ENCODE results near the gene ZNF594.
"Not testable (repeated sequence)": the region's sequence is repeated elsewhere in the genome, so short reads cannot be mapped to it uniquely, and the experiment has no call there.

ZNF594 gene

DNA sequence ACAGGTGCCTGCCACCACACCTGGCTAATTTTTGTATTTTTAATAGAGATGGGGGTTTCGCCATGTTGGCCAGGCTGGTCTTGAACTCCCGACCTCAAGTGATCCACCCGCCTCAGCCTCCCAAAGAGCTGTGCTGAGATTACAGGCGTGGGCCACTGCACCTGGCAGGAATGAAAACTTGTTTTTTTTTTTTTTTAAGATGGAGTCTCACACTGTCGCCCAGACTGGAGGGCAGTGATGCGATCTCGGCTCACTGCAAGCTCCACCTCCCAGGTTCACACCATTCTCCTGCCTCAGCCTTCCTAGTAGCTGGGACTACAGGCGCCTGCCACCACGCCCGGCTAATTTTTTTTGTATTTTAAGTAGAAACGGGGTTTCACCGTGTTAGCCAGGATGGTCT, 30.2 kb upstream of the ZNF594 start:
- H3K27me3 ChIP-seq (ENCODE audit: control insufficient read depth, insufficient read depth, low read length); H3K4me3 ChIP-seq (ENCODE audit: low read depth, low read length); H3K4me1 ChIP-seq (ENCODE audit: control insufficient read depth, insufficient read depth, low read length); H3K9ac ChIP-seq (ENCODE audit: low read length); H3K27ac ChIP-seq (ENCODE audit: low read depth, low read length); H3K9me3 ChIP-seq (ENCODE audit: control insufficient read depth, insufficient read depth, low read depth, low read length); H3K36me3 ChIP-seq (ENCODE audit: control insufficient read depth, insufficient read depth, low read length): not testable (repeated sequence)

DNA sequence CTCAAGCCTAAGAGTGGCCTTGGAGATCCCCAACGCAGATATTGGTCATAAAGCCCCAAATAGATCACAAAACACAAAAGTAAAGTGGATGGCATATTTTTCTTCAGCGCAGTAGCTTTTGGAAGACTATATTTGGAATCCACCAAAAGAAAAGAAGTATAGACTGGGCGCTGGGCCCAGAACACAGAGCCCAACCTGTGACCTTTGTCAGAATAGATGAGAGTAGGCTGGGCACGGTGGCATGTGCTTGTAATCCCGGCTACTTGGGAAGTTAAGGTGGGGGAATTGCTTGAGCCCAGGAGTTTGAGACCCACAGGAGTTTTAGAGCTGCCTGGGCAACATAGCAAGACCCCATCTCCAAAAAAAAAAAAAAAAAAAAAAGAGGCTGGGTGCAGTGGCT, 28.4 kb upstream of the ZNF594 start:
- Histone ChIP-seq H3K9me3 (ENCODE audit: control insufficient read depth, insufficient read depth, low read depth, low read length) (no peaks in the 10 kb centered on the region), H3K27me3 (ENCODE audit: control insufficient read depth, insufficient read depth, low read length) (no peaks in the 10 kb centered on the region), H3K4me3 (ENCODE audit: low read depth, low read length) (no peak overlapping the region), H3K36me3 (ENCODE audit: control insufficient read depth, insufficient read depth, low read length) (no peaks in the 10 kb centered on the region), H3K4me1 (ENCODE audit: control insufficient read depth, insufficient read depth, low read length) (no peaks in the 10 kb centered on the region; the same call in 1 of the 2 replicates), H3K27ac (ENCODE audit: low read depth, low read length) (no peak overlapping the region), H3K9ac (ENCODE audit: low read length) (no peak overlapping the region)

DNA sequence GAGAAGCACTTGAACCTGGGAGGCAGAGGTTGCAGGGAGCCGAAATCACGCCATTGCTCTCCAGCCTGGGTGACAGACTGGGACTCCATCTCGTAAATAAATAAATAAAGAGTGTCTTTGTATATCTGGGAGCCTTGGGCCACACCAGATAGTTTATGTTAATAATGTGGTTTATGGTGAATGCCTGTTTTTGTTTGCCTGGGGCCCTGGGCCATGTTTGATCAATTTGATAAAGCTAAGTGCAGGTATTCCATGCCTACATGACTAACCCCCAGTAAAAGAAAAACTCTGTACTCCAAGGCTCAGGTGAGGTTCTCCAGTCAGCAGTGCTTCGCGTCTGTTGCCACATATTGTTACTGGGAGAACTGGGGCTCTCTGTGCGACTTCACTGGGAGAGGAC, 27.9 kb upstream of the ZNF594 start:
- Histone ChIP-seq H3K27ac (ENCODE audit: low read depth, low read length) (no peak overlapping the region), H3K36me3 (ENCODE audit: control insufficient read depth, insufficient read depth, low read length) (no peaks in the 10 kb centered on the region), H3K27me3 (ENCODE audit: control insufficient read depth, insufficient read depth, low read length) (no peaks in the 10 kb centered on the region), H3K9ac (ENCODE audit: low read length) (no peak overlapping the region), H3K4me3 (ENCODE audit: low read depth, low read length) (no peak overlapping the region), H3K9me3 (ENCODE audit: control insufficient read depth, insufficient read depth, low read depth, low read length) (no peaks in the 10 kb centered on the region), H3K4me1 (ENCODE audit: control insufficient read depth, insufficient read depth, low read length) (no peaks in the 10 kb centered on the region; the same call in 1 of the 2 replicates)

DNA sequence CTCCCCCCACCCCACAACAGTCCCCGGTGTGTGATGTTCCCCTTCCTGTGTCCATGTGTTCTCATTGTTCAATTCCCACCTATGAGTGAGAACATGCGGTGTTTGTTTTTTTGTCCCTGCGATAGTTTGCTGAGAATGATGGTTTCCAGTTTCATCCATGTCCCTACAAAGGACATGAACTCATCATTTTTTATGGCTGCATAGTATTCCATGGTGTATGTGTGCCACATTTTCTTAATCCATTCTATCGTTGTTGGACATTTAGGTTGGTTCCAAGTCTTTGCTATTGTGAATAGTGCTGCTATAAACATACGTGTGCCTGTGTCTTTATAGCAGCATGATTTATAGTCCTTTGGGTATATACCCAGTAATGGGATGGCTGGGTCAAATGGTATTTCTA, 25.9 kb upstream of the ZNF594 start:
- H3K36me3 ChIP-seq (ENCODE audit: control insufficient read depth, insufficient read depth, low read length); H3K27me3 ChIP-seq (ENCODE audit: control insufficient read depth, insufficient read depth, low read length); H3K9ac ChIP-seq (ENCODE audit: low read length): not testable (repeated sequence)

DNA sequence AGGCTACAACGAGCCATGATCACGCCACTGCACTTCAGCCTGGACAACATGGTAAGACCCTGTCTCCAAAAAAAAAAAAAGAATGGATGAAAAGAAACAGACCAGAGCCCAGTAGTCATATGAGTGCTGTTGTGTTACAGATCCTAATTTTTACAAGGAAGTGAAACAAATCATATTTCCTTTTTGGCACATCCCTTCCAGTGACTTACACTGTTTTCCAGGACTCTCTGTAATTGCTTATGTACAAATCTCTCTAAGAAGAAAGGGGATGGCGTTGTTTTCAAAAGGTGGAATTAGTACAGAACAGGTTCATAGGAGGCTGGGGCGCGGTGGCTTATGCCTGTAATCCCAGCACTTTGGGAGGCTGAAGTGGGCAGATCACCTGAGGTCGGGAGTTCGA, 19.8 kb upstream of the ZNF594 start:
- no peaks in the 10 kb centered on the region for H3K27me3 ChIP-seq (ENCODE audit: control insufficient read depth, insufficient read depth, low read length)
- H3K4me3 ChIP-seq (ENCODE audit: low read depth, low read length): no peak overlapping the region
- no peaks in the 10 kb centered on the region for H3K4me1 ChIP-seq (ENCODE audit: control insufficient read depth, insufficient read depth, low read length)
- no peak overlapping the region for H3K9ac ChIP-seq (ENCODE audit: low read length)
- no peaks in the 10 kb centered on the region for H3K9me3 ChIP-seq (ENCODE audit: control insufficient read depth, insufficient read depth, low read depth, low read length)
- no peak overlapping the region for H3K27ac ChIP-seq (ENCODE audit: low read depth, low read length)
- no peaks in the 10 kb centered on the region for H3K36me3 ChIP-seq (ENCODE audit: control insufficient read depth, insufficient read depth, low read length)

More for the DNA sequence above, 25.9 kb upstream of the ZNF594 start:
- H3K27ac ChIP-seq (ENCODE audit: low read depth, low read length); H3K4me1 ChIP-seq (ENCODE audit: control insufficient read depth, insufficient read depth, low read length); H3K4me3 ChIP-seq (ENCODE audit: low read depth, low read length); H3K9me3 ChIP-seq (ENCODE audit: control insufficient read depth, insufficient read depth, low read depth, low read length): not testable (repeated sequence)

DNA sequence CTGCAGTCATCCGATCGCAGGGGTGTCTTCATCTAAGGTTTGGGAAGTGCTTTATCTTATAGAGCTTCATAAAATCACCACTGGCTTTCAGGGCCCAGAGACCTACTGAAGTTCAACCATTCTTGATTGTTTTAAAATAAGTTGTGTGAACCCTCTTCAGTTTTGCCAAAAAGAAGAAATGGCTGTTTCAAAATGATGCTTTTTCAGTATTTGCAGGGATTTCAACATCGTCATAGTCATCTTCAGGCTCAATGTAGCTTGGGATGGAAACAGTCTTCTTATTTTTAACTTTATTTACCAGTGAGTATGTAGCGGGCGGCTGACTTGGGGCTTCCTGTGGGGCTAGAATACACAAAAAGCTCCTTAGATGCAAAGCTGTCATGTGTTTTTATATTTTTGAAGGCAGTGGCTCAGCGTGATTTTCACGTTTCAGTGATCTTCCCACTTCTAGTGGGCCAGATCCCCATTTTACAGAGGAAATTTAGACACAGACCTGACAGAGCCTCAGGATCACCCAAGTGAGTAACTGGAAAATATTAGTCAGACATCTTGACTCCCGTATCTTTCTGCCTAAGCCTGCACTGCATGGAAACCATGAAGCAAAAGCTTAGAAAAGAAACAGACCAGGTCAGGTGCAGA, 19.1 kb upstream of the ZNF594 start:
- Histone ChIP-seq H3K9me3 (ENCODE audit: control insufficient read depth, insufficient read depth, low read depth, low read length) (no peaks in the 10 kb centered on the region), H3K4me3 (ENCODE audit: low read depth, low read length) (no peak overlapping the region), H3K4me1 (ENCODE audit: control insufficient read depth, insufficient read depth, low read length) (no peaks in the 10 kb centered on the region), H3K27ac (ENCODE audit: low read depth, low read length) (no peak overlapping the region), H3K9ac (ENCODE audit: low read length) (no peak overlapping the region), H3K27me3 (ENCODE audit: control insufficient read depth, insufficient read depth, low read length) (no peaks in the 10 kb centered on the region), H3K36me3 (ENCODE audit: control insufficient read depth, insufficient read depth, low read length) (no peaks in the 10 kb centered on the region)

DNA sequence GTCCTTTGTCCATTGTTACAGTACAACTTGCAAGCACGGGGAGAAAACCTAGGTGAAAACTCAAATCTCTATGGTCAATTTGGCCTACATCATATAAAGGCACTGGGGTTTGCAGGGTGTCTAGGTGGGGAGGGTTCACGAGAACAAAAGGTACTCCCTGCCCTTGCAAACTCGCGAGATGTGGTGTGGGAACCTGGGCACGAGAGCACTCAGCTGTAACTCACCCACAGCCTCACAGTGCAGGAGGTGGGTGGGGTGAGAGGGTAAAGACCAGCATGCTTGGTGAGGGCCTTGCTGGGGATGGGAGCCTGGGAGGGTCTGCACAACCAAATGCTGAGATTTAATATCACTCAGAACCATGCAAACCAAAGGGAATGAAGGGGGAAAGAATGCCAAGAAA, 18.4 kb upstream of the ZNF594 start:
- no peaks in the 10 kb centered on the region for H3K9me3 ChIP-seq (ENCODE audit: control insufficient read depth, insufficient read depth, low read depth, low read length)
- no peaks in the 10 kb centered on the region for H3K4me1 ChIP-seq (ENCODE audit: control insufficient read depth, insufficient read depth, low read length)
- no peaks in the 10 kb centered on the region for H3K36me3 ChIP-seq (ENCODE audit: control insufficient read depth, insufficient read depth, low read length)
- H3K27ac ChIP-seq (ENCODE audit: low read depth, low read length): no peak overlapping the region
- H3K9ac ChIP-seq (ENCODE audit: low read length): no peak overlapping the region
- no peaks in the 10 kb centered on the region for H3K27me3 ChIP-seq (ENCODE audit: control insufficient read depth, insufficient read depth, low read length)
- no peak overlapping the region for H3K4me3 ChIP-seq (ENCODE audit: low read depth, low read length)

DNA sequence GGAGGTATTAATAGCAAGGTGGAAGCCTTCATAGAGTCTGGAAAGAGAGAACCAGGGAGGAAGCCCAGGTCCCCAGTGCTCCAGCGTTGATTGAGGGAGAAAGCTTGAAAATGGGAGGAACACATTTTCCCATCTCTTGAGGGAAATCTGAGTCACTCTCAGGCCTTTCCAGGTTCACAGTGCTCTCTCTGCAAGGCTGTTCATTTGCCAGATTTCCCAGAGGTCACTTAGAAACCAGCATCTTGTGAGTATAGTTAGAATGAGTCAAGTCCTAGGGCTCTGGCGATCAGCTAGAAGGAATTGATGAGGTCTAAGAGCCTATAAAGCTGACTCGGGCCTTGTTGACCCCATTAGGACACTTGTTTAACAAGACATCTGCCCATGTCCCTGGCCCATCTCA, 17.7 kb upstream of the ZNF594 start:
- no peak overlapping the region for H3K9ac ChIP-seq (ENCODE audit: low read length)
- no peak overlapping the region for H3K27ac ChIP-seq (ENCODE audit: low read depth, low read length)
- H3K36me3 ChIP-seq (ENCODE audit: control insufficient read depth, insufficient read depth, low read length): no peaks in the 10 kb centered on the region
- H3K27me3 ChIP-seq (ENCODE audit: control insufficient read depth, insufficient read depth, low read length): no peaks in the 10 kb centered on the region
- H3K4me1 ChIP-seq (ENCODE audit: control insufficient read depth, insufficient read depth, low read length): no peaks in the 10 kb centered on the region
- no peaks in the 10 kb centered on the region for H3K9me3 ChIP-seq (ENCODE audit: control insufficient read depth, insufficient read depth, low read depth, low read length)
- H3K4me3 ChIP-seq (ENCODE audit: low read depth, low read length): no peak overlapping the region

DNA sequence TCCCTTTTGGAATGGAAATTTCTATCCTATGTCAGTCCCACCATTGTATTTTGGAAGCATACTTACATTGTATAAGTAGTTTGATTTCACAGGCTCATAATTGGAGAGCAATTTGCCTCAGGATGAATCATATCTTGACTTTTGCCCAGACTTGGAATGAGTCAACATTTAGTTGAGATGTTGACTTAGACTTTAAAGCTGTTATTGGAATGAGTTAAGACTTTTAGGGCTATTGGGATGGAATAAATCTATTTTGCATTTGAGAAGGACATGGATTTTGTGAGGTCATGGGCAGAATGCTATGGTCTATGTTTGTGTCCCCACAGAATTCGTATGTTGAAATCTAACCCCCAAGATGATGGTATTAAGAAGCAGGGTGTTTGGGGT, 12.2 kb upstream of the ZNF594 start:
- no peaks in the 10 kb centered on the region for H3K27me3 ChIP-seq (ENCODE audit: control insufficient read depth, insufficient read depth, low read length)
- no peak overlapping the region for H3K4me3 ChIP-seq (ENCODE audit: low read depth, low read length)
- no peak overlapping the region for H3K9ac ChIP-seq (ENCODE audit: low read length)
- no peaks in the 10 kb centered on the region for H3K4me1 ChIP-seq (ENCODE audit: control insufficient read depth, insufficient read depth, low read length)
- no peaks in the 10 kb centered on the region for H3K9me3 ChIP-seq (ENCODE audit: control insufficient read depth, insufficient read depth, low read depth, low read length)
- H3K27ac ChIP-seq (ENCODE audit: low read depth, low read length): no peak overlapping the region
- no peaks in the 10 kb centered on the region for H3K36me3 ChIP-seq (ENCODE audit: control insufficient read depth, insufficient read depth, low read length)

DNA sequence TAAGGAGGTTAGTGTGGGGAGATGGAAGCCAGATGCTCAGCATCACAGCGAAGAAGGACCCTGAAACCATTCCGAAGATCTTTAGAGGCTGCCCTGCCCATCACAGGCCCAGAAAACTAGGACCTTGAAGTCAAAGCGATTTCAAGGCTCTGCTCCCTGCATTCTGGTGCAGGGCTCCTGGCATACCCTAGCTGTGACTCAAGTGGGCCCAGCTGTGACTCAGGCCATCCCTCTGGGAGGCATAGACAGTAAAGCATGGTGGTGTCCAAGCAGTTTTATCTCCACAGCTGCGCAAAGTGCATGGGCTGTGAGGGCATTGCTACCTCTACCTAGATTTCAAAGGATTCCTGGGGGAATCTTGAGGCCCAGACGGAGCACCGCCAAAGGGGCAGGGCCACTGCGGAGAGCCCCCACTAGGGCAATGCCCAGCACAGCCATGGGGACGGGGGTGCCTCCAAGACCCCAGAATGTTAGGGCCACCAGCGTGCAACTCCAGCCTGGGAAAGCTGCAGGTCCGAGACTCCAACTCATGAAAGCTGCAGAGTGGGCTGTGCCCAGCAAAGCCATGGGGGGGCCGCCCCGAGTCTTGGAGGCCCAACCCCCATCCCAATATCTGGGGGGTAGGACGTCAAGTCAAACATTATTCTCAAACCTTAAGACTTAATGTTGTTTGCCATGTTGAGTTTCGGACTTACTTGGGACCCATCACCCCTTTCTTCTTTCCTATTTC, 11.7 kb upstream of the ZNF594 start:
- no peak overlapping the region for H3K4me3 ChIP-seq (ENCODE audit: low read depth, low read length)
- H3K27me3 ChIP-seq (ENCODE audit: control insufficient read depth, insufficient read depth, low read length): no peaks in the 10 kb centered on the region
- H3K36me3 ChIP-seq (ENCODE audit: control insufficient read depth, insufficient read depth, low read length): no peaks in the 10 kb centered on the region
- H3K9ac ChIP-seq (ENCODE audit: low read length): no peak overlapping the region
- H3K27ac ChIP-seq (ENCODE audit: low read depth, low read length): no peak overlapping the region
- no peaks in the 10 kb centered on the region for H3K9me3 ChIP-seq (ENCODE audit: control insufficient read depth, insufficient read depth, low read depth, low read length)
- no peaks in the 10 kb centered on the region for H3K4me1 ChIP-seq (ENCODE audit: control insufficient read depth, insufficient read depth, low read length)

DNA sequence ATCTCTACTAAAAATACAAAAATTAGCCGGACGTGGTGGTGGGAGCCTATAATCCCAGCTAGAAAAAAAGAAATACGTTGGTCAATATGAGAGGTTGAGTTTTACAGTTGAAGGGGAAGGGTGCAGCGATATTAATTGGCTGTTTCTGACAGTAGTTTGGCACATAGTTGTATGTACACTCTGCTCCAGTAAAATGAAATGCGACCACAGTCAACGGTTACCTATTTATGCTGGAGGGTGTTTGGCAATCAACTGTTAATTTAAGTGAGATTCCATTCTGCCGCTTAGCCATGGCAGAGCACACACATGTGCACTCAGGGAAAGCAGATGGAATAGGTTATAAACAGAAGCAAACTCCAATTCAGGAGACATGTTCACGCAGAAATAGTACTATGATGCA, 9.3 kb upstream of the ZNF594 start:
- Histone ChIP-seq H3K27me3 (ENCODE audit: control insufficient read depth, insufficient read depth, low read length) (no peaks in the 10 kb centered on the region), H3K4me1 (ENCODE audit: control insufficient read depth, insufficient read depth, low read length) (no peaks in the 10 kb centered on the region), H3K9me3 (ENCODE audit: control insufficient read depth, insufficient read depth, low read depth, low read length) (no peaks in the 10 kb centered on the region), H3K9ac (ENCODE audit: low read length) (no peak overlapping the region), H3K36me3 (ENCODE audit: control insufficient read depth, insufficient read depth, low read length) (no peaks in the 10 kb centered on the region), H3K27ac (ENCODE audit: low read depth, low read length) (no peak overlapping the region), H3K4me3 (ENCODE audit: low read depth, low read length) (no peak overlapping the region)

Data from HUES6 (cell line).